SK-N-SH (cell line): Measurements from ENCODE around the gene GPRC5A. TPM values are rescaled to one million over a fixed set of nuclear protein-coding genes. Genes with fewer than 3 reads are reported as not detected.

Experiments used
- CTCF ChIA-PET: fragments of 300-600, 350-600 bp; formaldehyde crosslinking; extraction: SDS; loops from one replicate; lab custom pipeline; 2021; lab: Yijun Ruan, JAX
- POLR2A ChIA-PET: fragments of 350-600 bp; sonication (Branson Sonifier 250); formaldehyde crosslinking; extraction: SDS; loops from one replicate; lab custom pipeline; 2020; ENCODE audit warnings: antibody characterized with exemption, inconsistent platforms; lab: Yijun Ruan, JAX
- DNase-seq: peaks from one replicate; pipeline ENCODE4 v3.0.0; 2012
- H2AFZ ChIP-seq: fragments of 200-600 bp; sonication (generic); 2 replicates; pipeline ENCODE4 v1.8.1; 2016; ENCODE audit warnings: antibody characterized with exemption, mild to moderate bottlenecking, low read depth
- H3F3A ChIP-seq: fragments of 200-600 bp; sonication (generic); replicated peaks from 2 replicates; pipeline ENCODE3; 2016; ENCODE audit warnings: antibody characterized with exemption, mild to moderate bottlenecking; ENCODE audit not compliant: insufficient read depth
- H3K27ac ChIP-seq, 2 experiments: fragments of 200-500 bp in 1 of 2; fragments of 200-600 bp in 1 of 2; sonication (Bioruptor generic) in 1 of 2; sonication (generic), shearing (Covaris generic) in 1 of 2; 2 replicates each; pipeline versions ENCODE4 v1.5.1 to v1.6.1; 2014 to 2016; ENCODE audit warnings: low read depth in 2 of 2, inconsistent platforms in 1 of 2, low read length in 1 of 2, mild to moderate bottlenecking in 1 of 2, mixed read lengths in 1 of 2
- H3K27me3 ChIP-seq: fragments of 200-600 bp; sonication (generic), shearing (Covaris generic); 2 replicates; pipeline ENCODE4 v1.6.1; 2016; ENCODE audit warnings: mixed run types; ENCODE audit not compliant: insufficient read depth
- H3K36me3 ChIP-seq, 2 experiments: fragments of 200-500 bp in 1 of 2; fragments of 200-600 bp in 1 of 2; sonication (Bioruptor generic) in 1 of 2; sonication (generic) in 1 of 2; replicated peaks in 1 of 2; 2 replicates each; pipeline versions ENCODE3 to v1.5.1; 2014 to 2016; ENCODE audit warnings: low read length in 1 of 2, mild to moderate bottlenecking in 1 of 2; ENCODE audit not compliant: insufficient read depth in 2 of 2, control insufficient read depth in 1 of 2
- H3K4me1 ChIP-seq, 2 experiments: fragments of 200-500 bp in 1 of 2; fragments of 200-600 bp in 1 of 2; sonication (Bioruptor generic) in 1 of 2; sonication (generic), shearing (Covaris generic) in 1 of 2; 2 replicates each; pipeline versions ENCODE4 v1.5.1 to v1.6.1; 2014 to 2016; ENCODE audit warnings: low read depth in 1 of 2, low read length in 1 of 2, mixed run types in 1 of 2; ENCODE audit not compliant: insufficient read depth in 2 of 2, control insufficient read depth in 1 of 2
- H3K4me2 ChIP-seq: fragments of 200-600 bp; sonication (generic), shearing (Covaris generic); 2 replicates; pipeline ENCODE4 v1.6.1; 2017; ENCODE audit warnings: mixed run types
- H3K4me3 ChIP-seq, 2 experiments: fragments of 200-500 bp in 1 of 2; fragments of 200-600 bp in 1 of 2; sonication (Bioruptor generic) in 1 of 2; sonication (generic), shearing (Covaris generic) in 1 of 2; 2 replicates each; pipeline versions ENCODE4 v1.5.1 to v1.8.1; 2014 to 2016; ENCODE audit warnings: low read depth in 2 of 2, inconsistent platforms in 1 of 2, low read length in 1 of 2, mild to moderate bottlenecking in 1 of 2, mixed read lengths in 1 of 2, moderate library complexity in 1 of 2
- H3K79me2 ChIP-seq: fragments of 200-600 bp; sonication (generic); 2 replicates; pipeline ENCODE4 v1.8.1; 2017; ENCODE audit warnings: mild to moderate bottlenecking; ENCODE audit not compliant: insufficient read depth
- H3K9ac ChIP-seq: fragments of 200-600 bp; sonication (generic); 2 replicates; pipeline ENCODE4 v1.6.1; 2017; ENCODE audit warnings: mixed run types
- H3K9me2 ChIP-seq: fragments of 200-600 bp; sonication (generic); 2 replicates; pipeline ENCODE4 v1.6.1; 2017; ENCODE audit warnings: mixed run types
- H3K9me3 ChIP-seq: fragments of 200-600 bp; sonication (generic); 2 replicates; pipeline ENCODE4 v1.6.1; 2017; ENCODE audit warnings: mixed run types, mild to moderate bottlenecking, moderate library complexity
- H4K20me1 ChIP-seq: fragments of 200-600 bp; sonication (generic); 2 replicates; pipeline ENCODE4 v1.6.1; 2017; ENCODE audit warnings: mild to moderate bottlenecking, mixed run types; ENCODE audit not compliant: insufficient read depth
- ELF1 ChIP-seq: IDR thresholded peaks from 2 replicates; pipeline ENCODE4 v1.4.0; 2012
- EP300 ChIP-seq, 2 experiments: IDR thresholded peaks; 2 replicates each; pipeline versions ENCODE4 v1.4.0 to v1.6.1; 2012; ENCODE audit warnings: borderline replicate concordance in 1 of 2, low read depth in 1 of 2, low read length in 1 of 2
- EZH2phosphoT487 ChIP-seq: fragments of 200-600 bp; sonication (generic); IDR thresholded peaks from 2 replicates; pipeline ENCODE4 v1.6.1; 2017; ENCODE audit warnings: low read depth, mixed run types, mild to moderate bottlenecking, antibody characterized with exemption, moderate library complexity, borderline replicate concordance
- GABPA ChIP-seq: IDR thresholded peaks from 2 replicates; pipeline ENCODE4 v1.4.0; 2012; ENCODE audit warnings: low read depth, mild to moderate bottlenecking
- NFIC ChIP-seq: IDR thresholded peaks from 2 replicates; pipeline ENCODE4 v1.4.0; 2012; ENCODE audit warnings: borderline replicate concordance
- NRF1 ChIP-seq: IDR thresholded peaks from 2 replicates; pipeline ENCODE4 v1.6.1; 2012; ENCODE audit warnings: low read depth, mild to moderate bottlenecking, low read length
- SIN3A ChIP-seq: IDR thresholded peaks from 2 replicates; pipeline ENCODE4 v1.6.1; 2012; ENCODE audit warnings: low read depth, mild to moderate bottlenecking, low read length, moderate library complexity, borderline replicate concordance
- TAF1 ChIP-seq: IDR thresholded peaks from 2 replicates; pipeline ENCODE4 v1.6.1; 2012; ENCODE audit warnings: low read depth, mild to moderate bottlenecking, low read length, moderate library complexity, borderline replicate concordance
- TCF12 ChIP-seq: IDR thresholded peaks from 2 replicates; pipeline ENCODE4 v1.4.0; 2012
- WGBS: methylation state at CpG from one replicate; pipeline ENCODE4 v1.1.6; 2017; ENCODE audit warnings: low lambda C conversion rate; 5-methylcytosine and 5-hydroxymethylcytosine counted together
- polyA plus RNA-seq, 3 experiments: library from polyadenylated mRNA; depleted of rRNA; stranded (reverse); fragments of >200 nt; gene quantifications; 2 replicates each; pipeline ENCODE4 v1.2.3, GENCODE V29; 2012
- TF ChIP-seq, protein P1 (sequence below): fragments of 150-350 bp; IDR thresholded peaks from 2 replicates; pipeline ENCODE4 v1.6.1; 2017; ENCODE audit warnings: antibody characterized with exemption, low read length, low read depth, borderline replicate concordance
- TF ChIP-seq, protein P2 (sequence below): IDR thresholded peaks from 2 replicates; pipeline ENCODE4 v1.6.1; 2012; ENCODE audit warnings: mild to moderate bottlenecking, low read depth, low read length, moderate library complexity

GPRC5A gene
- polyA plus RNA-seq, 1 of the 3 experiments (the other 2 are of a cell fraction): 12.7 TPM

DNA sequence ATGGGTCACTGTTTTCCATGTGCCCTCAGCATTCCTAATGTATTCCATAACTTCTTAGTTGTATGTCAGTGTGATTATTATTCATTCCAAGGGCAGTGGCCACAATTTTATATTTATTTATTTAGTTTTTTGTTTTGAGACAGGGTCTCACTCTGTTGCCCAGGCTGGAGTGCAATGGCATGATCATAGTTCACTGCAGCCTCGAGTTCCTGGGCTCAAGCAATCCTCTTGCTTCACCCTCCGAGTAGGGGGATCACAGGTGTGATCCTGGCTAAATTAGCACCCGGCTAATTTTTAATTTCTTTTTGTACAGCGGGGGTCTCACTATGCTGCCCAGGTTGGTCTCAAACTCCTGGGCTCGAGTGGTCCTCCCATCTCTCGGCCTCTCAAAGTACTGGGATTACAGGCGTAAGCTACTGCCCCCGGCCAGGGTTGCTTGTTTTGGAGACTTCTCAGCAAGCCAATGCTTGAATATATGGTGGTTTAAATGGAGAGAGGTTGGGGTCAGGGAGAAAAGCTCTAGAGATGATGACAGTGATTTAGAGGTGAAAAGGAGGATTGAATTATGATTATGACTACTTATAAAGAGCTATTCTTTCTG is 7.6 kb downstream of the GPRC5A start:
- Histone ChIP-seq H3K27ac (peak overlapping the region in 1 of 2 experiments; percentile 90; a peak in 2 of 4 replicates), H3K27me3 (no peaks in the 10 kb centered on the region), H3K4me1 (peaks cover 0 to 34% of the 10 kb centered on the region in 2 experiments; a peak in 3 of 4 replicates), H3K79me2 (no peaks in the 10 kb centered on the region), H3K36me3 (no peaks in the 10 kb centered on the region), H2AFZ (no peak overlapping the region), H3K4me2 (peak overlapping the region; percentile 66), H3K9ac (peak overlapping the region; percentile 62; the same call in 1 of the 2 replicates), H3K9me3 (no peaks in the 10 kb centered on the region), H3K4me3 (no peak overlapping the region), H3K9me2 (no peaks in the 10 kb centered on the region), H4K20me1 (no peaks in the 10 kb centered on the region), H3F3A (peaks cover 47% of the 10 kb centered on the region)
- no peak for TF ChIP-seq GABPA
- no peak for TF ChIP-seq EZH2phosphoT487
- no peak for TF ChIP-seq TAF1
- no peak for TF ChIP-seq EP300 (IDR thresholded peaks at IDR 0.05; ENCODE audit: borderline replicate concordance in 1 of 2, low read depth in 1 of 2, low read length in 1 of 2)
- TF ChIP-seq ELF1: no peak
- no peak for TF ChIP-seq NFIC
- no peak for TF ChIP-seq SIN3A
- TF ChIP-seq, protein P1, sequence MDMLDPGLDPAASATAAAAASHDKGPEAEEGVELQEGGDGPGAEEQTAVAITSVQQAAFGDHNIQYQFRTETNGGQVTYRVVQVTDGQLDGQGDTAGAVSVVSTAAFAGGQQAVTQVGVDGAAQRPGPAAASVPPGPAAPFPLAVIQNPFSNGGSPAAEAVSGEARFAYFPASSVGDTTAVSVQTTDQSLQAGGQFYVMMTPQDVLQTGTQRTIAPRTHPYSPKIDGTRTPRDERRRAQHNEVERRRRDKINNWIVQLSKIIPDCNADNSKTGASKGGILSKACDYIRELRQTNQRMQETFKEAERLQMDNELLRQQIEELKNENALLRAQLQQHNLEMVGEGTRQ: no peak
- TF ChIP-seq, protein P2, sequence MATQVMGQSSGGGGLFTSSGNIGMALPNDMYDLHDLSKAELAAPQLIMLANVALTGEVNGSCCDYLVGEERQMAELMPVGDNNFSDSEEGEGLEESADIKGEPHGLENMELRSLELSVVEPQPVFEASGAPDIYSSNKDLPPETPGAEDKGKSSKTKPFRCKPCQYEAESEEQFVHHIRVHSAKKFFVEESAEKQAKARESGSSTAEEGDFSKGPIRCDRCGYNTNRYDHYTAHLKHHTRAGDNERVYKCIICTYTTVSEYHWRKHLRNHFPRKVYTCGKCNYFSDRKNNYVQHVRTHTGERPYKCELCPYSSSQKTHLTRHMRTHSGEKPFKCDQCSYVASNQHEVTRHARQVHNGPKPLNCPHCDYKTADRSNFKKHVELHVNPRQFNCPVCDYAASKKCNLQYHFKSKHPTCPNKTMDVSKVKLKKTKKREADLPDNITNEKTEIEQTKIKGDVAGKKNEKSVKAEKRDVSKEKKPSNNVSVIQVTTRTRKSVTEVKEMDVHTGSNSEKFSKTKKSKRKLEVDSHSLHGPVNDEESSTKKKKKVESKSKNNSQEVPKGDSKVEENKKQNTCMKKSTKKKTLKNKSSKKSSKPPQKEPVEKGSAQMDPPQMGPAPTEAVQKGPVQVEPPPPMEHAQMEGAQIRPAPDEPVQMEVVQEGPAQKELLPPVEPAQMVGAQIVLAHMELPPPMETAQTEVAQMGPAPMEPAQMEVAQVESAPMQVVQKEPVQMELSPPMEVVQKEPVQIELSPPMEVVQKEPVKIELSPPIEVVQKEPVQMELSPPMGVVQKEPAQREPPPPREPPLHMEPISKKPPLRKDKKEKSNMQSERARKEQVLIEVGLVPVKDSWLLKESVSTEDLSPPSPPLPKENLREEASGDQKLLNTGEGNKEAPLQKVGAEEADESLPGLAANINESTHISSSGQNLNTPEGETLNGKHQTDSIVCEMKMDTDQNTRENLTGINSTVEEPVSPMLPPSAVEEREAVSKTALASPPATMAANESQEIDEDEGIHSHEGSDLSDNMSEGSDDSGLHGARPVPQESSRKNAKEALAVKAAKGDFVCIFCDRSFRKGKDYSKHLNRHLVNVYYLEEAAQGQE: no peak
- no peak for TF ChIP-seq TCF12
- TF ChIP-seq NRF1: no peak
- ChIA-PET CTCF (interaction anchor here (1.5 to 2.0 kb wide), 2 partner anchors 17 to 85 kb away, joined by 3 to 8 read pairs; no protein-coding TSS in a partner anchor), POLR2A (no interaction called here)
- WGBS: 92% methylated on average over 8 of the region's 8 CpGs
- DNase-seq: no peak
